GM18526 (cell line): ENCODE results near the gene CCDC85B.

Experiments
- POLR2A ChIP-seq: IDR thresholded peaks from 3 replicates; pipeline ENCODE4 v1.6.1; 2011; ENCODE audit not compliant: insufficient read length; ENCODE audit errors: extremely low read depth

CCDC85B gene

DNA sequence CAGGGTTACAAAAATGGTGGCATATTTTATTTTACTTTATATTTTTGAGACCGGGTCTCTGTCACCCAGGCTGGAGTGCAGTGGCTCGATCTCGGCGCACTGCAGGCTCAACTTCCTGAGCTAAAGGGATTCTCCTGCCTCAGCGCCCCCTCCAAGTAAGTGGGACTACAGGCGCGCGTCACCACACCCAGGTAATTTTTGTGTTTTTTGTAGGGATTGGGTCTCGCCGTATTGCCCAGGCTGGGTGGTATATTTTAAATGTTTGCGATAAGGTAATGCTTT lies 10.4 kb downstream of the CCDC85B start:
- no peak for TF ChIP-seq POLR2A

DNA sequence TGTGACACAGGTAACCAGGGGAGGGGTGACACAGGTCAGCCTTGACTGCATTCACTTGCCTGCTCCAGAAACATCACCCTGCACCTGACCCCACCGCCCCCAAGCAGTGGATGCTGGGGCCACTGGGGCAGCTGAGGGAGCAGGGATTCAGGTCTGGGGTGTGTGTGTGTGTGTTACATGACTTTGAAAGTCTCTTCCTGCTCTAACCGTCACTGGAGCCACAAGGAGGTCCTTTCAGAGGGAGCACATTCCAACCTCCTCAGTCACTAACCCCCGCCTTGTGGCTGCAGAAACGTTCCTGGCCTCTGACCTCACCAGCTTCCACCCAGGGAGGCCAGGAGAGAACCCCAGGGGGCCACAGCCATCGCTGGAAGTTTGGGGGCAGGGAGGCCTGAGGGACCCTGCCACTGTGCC lies 12.6 kb downstream of the CCDC85B start:
- TF ChIP-seq POLR2A: no peak

DNA sequence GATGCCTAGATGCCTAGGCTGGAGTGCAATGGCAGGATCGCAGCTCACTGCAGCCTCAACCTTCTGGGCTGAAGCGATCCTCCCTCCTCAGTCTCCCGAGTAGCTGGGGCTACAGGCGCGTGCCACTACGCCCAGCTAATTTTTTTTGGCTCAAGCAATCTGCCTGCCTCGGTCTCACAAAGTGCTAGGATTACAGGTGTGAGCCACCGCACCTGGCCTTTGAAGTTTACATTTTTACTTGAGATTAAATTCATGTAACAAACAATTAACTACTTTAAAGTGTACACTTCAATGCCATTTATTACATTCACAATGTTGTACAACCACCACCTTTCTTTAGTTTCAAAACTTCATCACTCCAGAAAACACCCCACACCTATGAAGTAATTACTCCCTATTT lies 13.2 kb downstream of the CCDC85B start:
- no peak for TF ChIP-seq POLR2A

DNA sequence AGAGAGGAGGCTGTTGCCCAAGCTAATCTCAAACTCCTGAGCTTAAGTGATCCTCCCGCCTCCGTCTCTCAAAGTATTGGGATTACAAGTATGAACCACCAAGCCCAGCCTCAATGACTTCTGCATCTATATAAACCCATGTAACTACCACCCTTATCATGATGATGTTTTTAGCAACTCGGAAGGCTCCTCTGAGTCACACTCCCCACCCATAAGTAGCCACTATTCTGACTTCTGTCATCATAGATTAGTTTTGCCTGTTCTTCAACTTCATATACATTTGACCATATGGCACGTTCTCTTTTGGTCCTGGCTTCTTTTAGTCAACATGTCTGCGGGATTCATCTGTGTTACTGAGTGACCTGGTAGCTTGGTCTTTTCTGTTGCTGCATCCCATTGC lies 16.1 kb downstream of the CCDC85B start:
- no peak for TF ChIP-seq POLR2A

DNA sequence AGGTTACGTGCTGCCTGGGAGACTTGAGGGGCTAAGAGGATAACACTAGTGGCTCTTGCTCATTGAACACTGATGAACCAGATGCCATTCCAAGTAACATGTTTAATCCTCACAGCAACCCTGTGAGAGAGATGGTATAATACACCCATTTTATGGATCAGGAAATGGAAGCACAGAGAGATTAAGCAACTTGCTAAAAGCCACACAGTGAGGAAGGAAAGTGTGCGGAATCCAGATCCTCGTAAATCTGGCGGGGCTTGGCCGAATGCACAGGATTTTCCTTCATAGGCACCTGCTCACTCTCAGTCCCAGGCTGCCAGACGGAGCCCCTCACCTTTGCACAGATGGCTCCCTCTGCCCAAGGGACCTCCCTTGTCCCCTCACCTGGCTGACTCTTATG lies 17.4 kb downstream of the CCDC85B start:
- TF ChIP-seq POLR2A: no peak

DNA sequence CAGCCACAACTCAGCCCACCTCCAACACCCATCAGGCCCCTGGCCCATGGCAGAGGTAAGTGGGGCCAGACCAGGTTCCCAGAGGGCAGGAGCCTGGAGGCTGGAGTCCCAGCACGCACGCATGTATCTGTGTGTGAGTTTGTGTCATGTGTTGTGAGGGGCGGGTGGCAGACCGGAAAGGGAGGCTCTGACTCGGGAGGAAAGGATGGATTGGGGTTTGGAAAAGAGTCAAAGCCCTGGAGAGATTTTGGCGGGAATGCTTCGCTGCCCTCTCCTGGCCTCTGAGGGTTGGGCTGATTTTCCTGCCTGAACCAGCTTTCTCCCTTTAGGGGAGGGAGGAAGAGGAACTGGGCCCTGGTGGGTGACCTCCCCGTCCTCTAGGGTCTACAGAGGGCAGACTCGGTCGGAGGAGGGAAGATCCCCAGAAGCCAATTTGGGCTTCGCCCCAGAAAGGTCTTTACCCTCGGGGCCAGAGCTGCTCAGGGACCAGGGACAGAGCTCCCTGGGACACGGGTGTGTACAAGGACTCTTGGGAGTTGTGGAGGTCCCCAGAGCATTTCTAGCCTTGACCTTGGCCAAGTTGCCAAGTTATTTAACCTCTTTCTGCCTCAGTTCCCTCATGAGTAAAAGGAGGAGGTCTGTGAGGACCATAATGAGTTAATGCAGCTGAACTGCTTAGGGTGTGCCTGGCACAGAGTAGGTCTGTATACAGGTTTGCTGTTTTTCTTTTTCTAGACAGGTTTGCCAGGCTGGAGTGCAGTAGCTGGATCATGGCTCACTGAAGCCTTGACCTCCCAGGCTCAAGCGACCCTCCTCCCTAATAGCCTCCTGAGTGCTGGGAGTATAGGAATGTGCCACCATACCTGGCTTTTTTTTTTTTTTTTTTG lies 21.5 kb downstream of the CCDC85B start:
- no peak for TF ChIP-seq POLR2A

DNA sequence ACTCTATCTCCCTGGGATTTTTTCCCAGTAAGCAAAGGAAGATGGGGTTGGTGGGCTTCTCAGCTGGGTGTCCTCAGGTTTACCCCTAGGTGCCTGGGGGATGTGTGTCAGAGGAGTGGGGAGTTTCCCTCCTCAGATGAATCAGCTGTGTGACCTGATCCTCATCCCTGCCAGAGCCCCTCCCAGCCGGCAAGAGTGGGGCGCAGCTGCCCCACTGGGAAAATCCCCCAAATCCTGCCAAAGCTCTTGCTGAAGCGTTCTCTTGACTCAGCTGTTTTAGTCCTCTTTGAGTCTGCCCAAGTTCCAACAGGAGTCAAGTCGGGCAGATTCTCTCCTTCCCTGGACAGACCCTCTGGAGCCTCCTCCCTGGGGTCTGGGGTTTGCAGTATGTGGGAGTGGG lies 22.4 kb downstream of the CCDC85B start:
- no peak for TF ChIP-seq POLR2A

DNA sequence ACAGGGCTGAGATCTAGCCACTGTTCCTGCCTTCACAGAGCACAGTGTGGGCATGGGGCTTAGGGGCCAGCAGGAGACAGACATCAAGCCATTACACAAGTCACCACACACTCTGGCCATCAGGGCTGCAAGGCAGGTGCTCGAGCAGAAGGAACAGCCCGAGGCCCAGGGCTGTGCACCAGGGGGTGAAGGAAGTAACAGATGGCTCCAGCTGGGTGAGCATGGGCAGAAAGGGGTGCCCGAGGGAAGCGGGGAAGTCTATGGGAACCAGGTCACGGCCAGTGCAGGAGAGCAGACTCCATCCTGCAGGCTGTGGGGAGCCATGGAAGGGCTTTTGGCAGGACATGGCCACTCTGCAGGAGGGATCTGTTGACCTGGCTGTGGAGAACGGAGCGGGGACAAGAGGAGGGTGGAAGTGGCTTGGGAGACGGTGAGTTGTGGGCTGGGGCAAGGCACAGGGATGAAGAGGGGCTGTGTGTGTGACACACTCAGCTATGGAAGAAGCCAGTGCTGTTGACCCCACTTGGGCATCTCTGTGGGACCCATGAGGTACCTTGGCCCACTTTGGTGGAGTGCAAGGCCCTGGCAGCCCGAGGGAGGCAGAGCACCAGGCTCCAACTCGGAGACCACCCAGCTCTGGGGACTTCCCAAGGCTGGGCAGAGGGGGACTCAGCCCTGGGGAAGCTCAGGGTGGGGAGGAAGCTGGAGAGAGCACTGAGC lies 24.8 kb downstream of the CCDC85B start:
- TF ChIP-seq POLR2A: peak; percentile 5

DNA sequence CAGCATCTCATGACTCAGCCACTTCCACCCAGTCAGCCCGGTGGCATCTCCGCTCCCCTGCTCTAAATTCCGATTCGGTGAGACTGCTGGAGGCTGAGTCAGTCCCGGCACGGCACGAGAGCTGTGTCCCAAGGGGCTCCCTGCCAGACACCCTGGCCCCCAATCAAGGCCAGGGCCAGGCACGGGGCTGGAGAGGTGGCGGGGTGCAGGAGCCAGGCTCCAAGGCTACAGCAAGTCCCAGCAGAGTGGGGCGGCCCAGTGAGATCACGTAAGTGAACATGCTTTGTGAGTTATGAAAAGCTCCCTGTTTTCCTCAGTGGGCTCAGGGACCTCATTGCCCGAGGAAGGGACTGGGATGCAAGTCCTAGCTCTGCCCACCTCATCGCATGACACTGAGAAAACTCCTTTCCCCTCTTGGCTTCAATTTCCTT lies 25.4 kb downstream of the CCDC85B start:
- TF ChIP-seq POLR2A: no peak

DNA sequence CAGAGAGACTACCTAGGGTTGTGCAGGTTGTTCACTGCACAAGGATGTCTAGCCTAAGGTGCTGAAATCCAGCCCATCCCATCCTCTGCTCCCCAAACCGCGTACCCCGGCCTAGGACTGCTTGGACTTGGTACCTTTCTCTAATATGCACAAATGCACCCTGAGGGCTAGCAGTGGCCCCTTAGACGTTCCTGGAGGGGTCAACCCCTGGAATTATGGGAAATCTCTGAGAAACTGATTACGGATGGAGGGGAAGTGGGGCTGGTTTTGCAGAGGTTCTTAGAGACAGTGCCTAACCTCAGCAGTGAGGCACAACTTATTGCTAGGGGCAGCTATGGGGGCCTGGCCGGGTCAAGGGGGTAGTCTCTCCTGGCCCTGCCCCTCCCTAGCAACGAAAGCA lies 25.9 kb downstream of the CCDC85B start:
- no peak for TF ChIP-seq POLR2A

DNA sequence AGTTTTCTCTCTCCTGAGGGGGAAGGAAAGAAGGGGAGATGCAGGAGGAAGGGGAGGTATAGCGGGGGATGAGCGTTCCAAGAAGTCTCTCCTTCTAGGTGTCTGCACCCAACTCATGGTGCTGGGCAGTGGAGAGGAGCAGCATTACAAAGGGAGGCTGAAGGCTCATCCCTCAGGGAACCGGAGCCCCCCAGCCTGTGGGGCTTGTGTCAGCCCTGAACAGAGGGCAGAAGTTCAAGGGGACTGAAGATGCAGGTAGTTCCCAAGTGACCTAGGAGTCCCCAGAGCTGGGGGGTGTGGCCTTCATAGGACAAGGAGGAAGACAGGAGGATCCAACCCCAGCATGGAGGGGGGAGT lies 26.6 kb downstream of the CCDC85B start:
- no peak for TF ChIP-seq POLR2A

DNA sequence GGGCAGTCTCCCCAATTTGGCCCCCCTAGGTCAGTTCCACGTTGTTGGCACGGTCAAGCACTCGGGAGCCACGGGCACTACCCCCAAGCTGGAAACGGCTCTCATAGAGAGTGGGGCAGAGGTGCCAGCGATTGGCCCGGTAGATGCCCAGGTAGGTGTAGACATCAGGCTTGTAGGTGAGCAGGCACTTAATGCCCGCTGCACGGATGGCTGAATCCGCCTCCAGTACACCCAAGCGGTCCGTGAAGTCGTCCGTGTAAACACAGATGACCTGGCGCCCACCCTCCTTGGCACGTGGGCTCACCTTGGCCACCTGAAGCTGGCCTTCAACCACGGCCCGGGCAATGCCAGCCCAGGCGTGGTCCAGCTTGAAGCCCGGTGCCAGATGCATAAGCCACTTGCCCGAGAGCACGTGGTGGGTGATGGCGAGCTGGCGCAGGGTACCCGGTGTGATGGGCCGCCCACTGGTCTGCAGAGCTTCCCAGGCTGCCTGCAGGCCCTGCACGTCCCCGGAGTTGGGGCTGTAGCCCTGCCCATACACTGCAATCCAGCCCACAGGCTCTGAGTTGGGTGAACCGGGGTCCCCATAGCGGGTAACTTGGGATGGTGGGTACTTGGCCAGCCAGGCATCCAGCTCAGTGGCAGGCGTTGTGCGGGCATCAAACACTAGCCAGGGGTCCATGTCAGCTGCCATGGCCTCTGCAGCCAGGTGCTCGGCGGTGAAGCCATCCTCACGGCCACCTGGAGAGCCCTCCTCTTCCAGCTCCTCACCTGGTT lies 27.1 kb downstream of the CCDC85B start:
- TF ChIP-seq POLR2A: no peak

DNA sequence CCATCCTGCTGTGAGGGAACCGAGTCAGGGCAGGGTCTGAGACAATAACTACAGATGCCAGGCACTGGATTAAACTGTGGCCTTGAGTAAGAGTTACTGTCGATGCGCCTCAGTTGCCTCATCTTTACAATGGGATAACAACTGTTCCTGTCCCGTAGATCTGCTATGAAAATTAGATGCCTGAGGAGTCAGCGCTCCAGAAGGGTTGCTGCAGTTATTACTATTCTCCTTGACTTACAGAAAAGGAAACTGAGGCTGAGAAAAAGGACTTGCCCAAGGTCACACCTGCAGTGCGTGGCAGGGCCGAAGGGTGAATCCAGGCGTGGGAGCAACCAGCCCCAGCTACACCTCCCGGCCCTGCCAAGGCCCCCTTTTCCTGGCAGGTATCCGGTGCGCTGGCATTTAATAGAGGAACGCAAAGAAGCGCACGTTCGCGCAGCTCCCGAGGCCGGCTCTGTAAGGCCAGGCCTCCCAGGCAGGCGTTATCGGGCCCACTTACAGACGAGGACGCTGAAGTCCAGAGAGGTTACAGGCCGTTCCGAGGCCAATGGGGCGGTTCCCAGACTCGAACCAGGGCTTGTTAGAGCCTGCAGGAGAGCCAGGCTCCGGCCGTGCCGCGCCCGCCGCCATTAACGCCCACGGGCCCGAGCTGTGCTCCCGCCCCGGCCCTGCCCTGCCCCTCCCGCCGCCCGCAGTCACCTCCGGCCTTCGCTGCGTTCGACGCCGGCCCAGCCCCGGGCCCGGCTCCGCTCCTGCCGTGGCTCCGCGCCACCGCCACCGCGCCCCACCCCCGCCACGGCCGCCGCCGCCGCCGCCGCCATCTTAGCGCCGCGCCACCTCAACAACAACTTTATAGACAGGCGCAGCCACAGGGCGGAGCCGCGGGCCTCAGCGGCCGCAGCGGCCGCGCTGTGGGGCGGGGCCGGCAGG lies 28.0 kb downstream of the CCDC85B start, which contains the start of gene C11orf68:
C11orf68 (minus strand) TSS at position 852 of the 930 bp plus-strand sequence; CDS start at position 821, 31 bp downstream.
- TF ChIP-seq POLR2A: peak; percentile 73

DNA sequence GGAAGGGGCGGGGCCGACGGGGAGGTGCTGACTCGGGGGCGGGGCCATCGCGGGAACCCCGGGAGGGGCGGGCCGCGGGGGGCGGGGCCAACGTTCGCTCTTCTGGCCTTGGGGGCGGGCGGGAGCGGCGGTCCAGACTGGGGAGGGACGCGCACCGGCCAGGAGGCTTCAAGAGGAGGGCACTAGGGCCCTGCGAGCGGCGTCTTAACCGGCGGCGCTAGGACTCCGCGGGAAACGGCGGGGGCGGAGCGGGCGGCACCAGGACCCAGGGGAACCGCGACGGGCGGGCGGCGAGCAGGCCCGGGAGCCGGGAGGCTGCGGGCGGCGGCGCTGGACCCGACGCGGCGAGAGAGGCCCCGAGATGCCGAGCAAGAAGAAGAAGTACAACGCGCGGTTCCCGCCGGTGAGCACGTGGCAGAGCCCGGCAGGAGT lies 28.7 kb downstream of the CCDC85B start, which contains the start of gene DRAP1:
DRAP1 (plus strand) TSS at position 286 of the 432 bp plus-strand sequence; CDS start at position 362, 76 bp downstream.
- TF ChIP-seq POLR2A: no peak
